KMS-11 (cell line): ENCODE results near the gene ATP23.
A peak's percentile ranks its signal among the peaks of the same experiment; 100 is the strongest.

Source experiments
- H2AFZ ChIP-seq: fragments of 200-600 bp; sonication (generic); 2 replicates; pipeline ENCODE4 v1.6.1; 2016; ENCODE audit warnings: antibody characterized with exemption, mixed run types, low read depth
- H3K27ac ChIP-seq: fragments of 200-600 bp; sonication (generic); 2 replicates; pipeline ENCODE4 v1.6.1; 2016; ENCODE audit warnings: mild to moderate bottlenecking, mixed run types
- H3K27me3 ChIP-seq: fragments of 200-600 bp; sonication (generic); 2 replicates; pipeline ENCODE4 v1.6.1; 2017; ENCODE audit warnings: mild to moderate bottlenecking, low read depth, mixed run types, moderate library complexity; ENCODE audit not compliant: insufficient read depth
- H3K36me3 ChIP-seq: fragments of 200-600 bp; sonication (generic); 2 replicates; pipeline ENCODE4 v1.6.1; 2017; ENCODE audit warnings: mild to moderate bottlenecking, mixed run types; ENCODE audit not compliant: insufficient read depth
- H3K4me1 ChIP-seq: fragments of 200-600 bp; sonication (generic); 2 replicates; pipeline ENCODE4 v1.6.1; 2016; ENCODE audit warnings: mild to moderate bottlenecking, low read depth, mixed run types; ENCODE audit not compliant: poor library complexity, severe bottlenecking
- H3K4me2 ChIP-seq: fragments of 200-600 bp; sonication (generic); 2 replicates; pipeline ENCODE4 v1.7.0; 2016; ENCODE audit warnings: mild to moderate bottlenecking, mixed run types
- H3K4me3 ChIP-seq: fragments of 200-600 bp; sonication (generic); IDR thresholded peaks from 2 replicates; pipeline ENCODE4 v1.6.1; 2017; ENCODE audit warnings: low read depth, low read length, mixed read lengths; ENCODE audit not compliant: insufficient read depth
- H3K79me2 ChIP-seq: fragments of 200-600 bp; sonication (generic); 2 replicates; pipeline ENCODE4 v1.6.1; 2016; ENCODE audit warnings: low read depth, mixed run types; ENCODE audit not compliant: insufficient read depth
- H3K9ac ChIP-seq: fragments of 200-600 bp; sonication (generic); 2 replicates; pipeline ENCODE4 v1.6.1; 2016; ENCODE audit warnings: mild to moderate bottlenecking, mixed run types
- H4K20me1 ChIP-seq: fragments of 200-600 bp; sonication (generic); 2 replicates; pipeline ENCODE4 v1.6.1; 2016; ENCODE audit warnings: mild to moderate bottlenecking, mixed run types; ENCODE audit not compliant: insufficient read depth
- CTCF ChIP-seq: fragments of 200-600 bp; sonication (generic); conservative IDR thresholded peaks from 2 replicates; pipeline ENCODE4 v1.6.1; 2017; ENCODE audit warnings: low read depth, mild to moderate bottlenecking, antibody characterized with exemption, low read length, moderate library complexity, mixed read lengths

The ATP23 gene

GRCh38 chr12:57904426-57904825 lies 36.9 kb upstream of the ATP23 start:
- no peak for TF ChIP-seq CTCF
- Histone ChIP-seq H3K4me1 (peaks cover 53% of the 10 kb centered on the region), H3K27ac (no peak overlapping the region), H3K4me3 (no peak overlapping the region), H3K9ac (no peak overlapping the region), H2AFZ (no peak overlapping the region; the same call in 1 of the 2 replicates), H3K79me2 (no peaks in the 10 kb centered on the region), H3K36me3 (no peaks in the 10 kb centered on the region), H4K20me1 (no peaks in the 10 kb centered on the region), H3K27me3 (no peaks in the 10 kb centered on the region), H3K4me2 (peak overlapping the region; percentile 48; the same call in 1 of the 2 replicates)

GRCh38 chr12:57904848-57905811 lies 36.2 kb upstream of the ATP23 start:
- Histone ChIP-seq H2AFZ (peak overlapping the region; percentile 72), H3K4me3 (no peak overlapping the region), H3K9ac (no peak overlapping the region), H4K20me1 (no peaks in the 10 kb centered on the region), H3K4me2 (peak overlapping the region; percentile 48), H3K27me3 (no peaks in the 10 kb centered on the region), H3K79me2 (no peaks in the 10 kb centered on the region), H3K27ac (no peak overlapping the region), H3K36me3 (no peaks in the 10 kb centered on the region), H3K4me1 (peaks cover 46% of the 10 kb centered on the region)
- TF ChIP-seq CTCF, result peak; percentile 100

DNA sequence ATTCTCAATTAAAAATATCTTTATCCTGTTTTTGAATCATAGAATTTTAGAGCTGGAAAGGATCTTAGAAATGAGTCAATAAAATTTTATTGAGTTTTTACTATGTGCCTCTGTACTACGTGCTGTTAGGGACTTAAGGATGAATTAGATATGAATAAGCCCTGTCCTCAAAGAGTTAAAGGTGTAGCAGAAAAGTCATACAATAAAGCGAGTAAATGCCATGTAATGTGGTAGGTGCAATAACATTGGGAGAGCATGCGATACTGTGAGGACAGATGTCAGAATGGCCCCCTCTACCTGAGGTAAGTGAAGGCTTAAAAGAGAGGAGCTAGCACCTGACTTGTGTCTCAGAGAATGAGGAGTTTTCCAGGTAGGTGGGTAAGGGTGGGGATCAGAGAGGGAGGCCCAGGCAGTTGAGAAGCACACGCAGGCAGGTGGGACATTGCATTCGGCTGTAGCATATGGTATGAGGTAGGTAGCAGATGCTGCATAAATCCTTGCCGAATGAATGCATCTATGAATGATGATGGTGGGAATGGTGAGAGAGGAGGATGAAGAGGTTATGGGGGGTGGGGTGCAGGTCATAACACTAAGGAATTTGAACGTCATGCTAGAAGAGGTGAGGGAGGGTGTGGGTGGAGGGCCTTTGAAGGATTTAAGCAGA lies 35.4 kb upstream of the ATP23 start:
- Histone ChIP-seq H3K4me1 (peaks cover 38% of the 10 kb centered on the region), H3K27ac (no peak overlapping the region), H3K4me3 (no peak overlapping the region), H3K79me2 (no peaks in the 10 kb centered on the region), H3K9ac (no peak overlapping the region), H2AFZ (peak overlapping the region; percentile 72; the same call in 1 of the 2 replicates), H3K4me2 (peak overlapping the region; percentile 48; the same call in 1 of the 2 replicates), H4K20me1 (no peaks in the 10 kb centered on the region), H3K27me3 (no peaks in the 10 kb centered on the region), H3K36me3 (no peaks in the 10 kb centered on the region)
- TF ChIP-seq CTCF, result no peak

- Histone ChIP-seq H3K4me3 (no peak overlapping the region), H4K20me1 (no peaks in the 10 kb centered on the region), H2AFZ (no peak overlapping the region), H3K27me3 (no peaks in the 10 kb centered on the region), H3K79me2 (no peaks in the 10 kb centered on the region), H3K27ac (no peak overlapping the region), H3K4me1 (peaks cover 32% of the 10 kb centered on the region), H3K36me3 (no peaks in the 10 kb centered on the region), H3K9ac (no peak overlapping the region), H3K4me2 (no peak overlapping the region)
- TF ChIP-seq CTCF, result no peak
Measured at GRCh38 chr12:57906821-57907220, 34.5 kb upstream of the ATP23 start.
